Measurements from ENCODE around the gene PEX5. TPM values are rescaled to one million over a fixed set of nuclear protein-coding genes. Genes with fewer than 3 reads are reported as not detected.

The PEX5 gene
- total RNA-seq, 1 donor from 2014 or later: 31.2 TPM

DNA sequence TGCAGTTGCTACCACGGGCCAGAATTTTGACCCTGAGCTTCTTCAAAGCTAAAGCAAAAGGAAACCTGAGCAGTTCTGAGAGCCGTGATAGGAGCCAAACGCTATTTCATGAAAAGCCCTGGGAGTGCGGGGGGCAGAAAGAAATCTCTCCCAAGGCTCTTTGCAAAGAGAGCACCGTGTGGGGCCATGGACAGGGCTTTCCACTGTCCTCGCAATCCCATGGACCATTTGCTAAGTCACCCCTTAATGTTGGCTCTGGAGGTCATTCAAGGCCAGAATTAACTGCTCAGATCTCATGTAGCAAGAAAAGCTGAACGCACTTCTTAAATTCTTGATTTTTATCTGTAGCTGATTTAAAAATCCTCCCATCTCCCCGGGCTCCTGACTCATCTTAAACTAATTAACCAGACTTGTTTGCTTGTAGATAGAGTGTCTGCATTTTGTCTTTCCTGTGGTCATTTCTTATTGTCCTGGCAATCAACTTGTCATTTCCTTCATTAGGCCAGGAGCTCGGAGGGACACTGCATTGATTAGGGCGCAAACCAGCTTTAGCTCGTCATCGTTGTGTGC is 34.5 kb upstream of the PEX5 start:
- Histone ChIP-seq H3K9me3 (no peaks in the 10 kb centered on the region), H3K27me3 (no peaks in the 10 kb centered on the region), H3K4me1 (peaks cover 8% of the 10 kb centered on the region), H3K4me3 (no peak overlapping the region), H3K27ac (no peak overlapping the region), H3K36me3 (peaks cover 0 to 10% of the 10 kb centered on the region in 2 donors)
- intact Hi-C loops (cut with DNase I): no loop called here
- TF ChIP-seq, protein P1, sequence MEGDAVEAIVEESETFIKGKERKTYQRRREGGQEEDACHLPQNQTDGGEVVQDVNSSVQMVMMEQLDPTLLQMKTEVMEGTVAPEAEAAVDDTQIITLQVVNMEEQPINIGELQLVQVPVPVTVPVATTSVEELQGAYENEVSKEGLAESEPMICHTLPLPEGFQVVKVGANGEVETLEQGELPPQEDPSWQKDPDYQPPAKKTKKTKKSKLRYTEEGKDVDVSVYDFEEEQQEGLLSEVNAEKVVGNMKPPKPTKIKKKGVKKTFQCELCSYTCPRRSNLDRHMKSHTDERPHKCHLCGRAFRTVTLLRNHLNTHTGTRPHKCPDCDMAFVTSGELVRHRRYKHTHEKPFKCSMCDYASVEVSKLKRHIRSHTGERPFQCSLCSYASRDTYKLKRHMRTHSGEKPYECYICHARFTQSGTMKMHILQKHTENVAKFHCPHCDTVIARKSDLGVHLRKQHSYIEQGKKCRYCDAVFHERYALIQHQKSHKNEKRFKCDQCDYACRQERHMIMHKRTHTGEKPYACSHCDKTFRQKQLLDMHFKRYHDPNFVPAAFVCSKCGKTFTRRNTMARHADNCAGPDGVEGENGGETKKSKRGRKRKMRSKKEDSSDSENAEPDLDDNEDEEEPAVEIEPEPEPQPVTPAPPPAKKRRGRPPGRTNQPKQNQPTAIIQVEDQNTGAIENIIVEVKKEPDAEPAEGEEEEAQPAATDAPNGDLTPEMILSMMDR (IDR thresholded peaks at IDR 0.05): no peak
- no peak for TF ChIP-seq POLR2A (IDR thresholded peaks at IDR 0.05)
- TF ChIP-seq POLR2AphosphoS5 (IDR thresholded peaks at IDR 0.05; ENCODE audit: insufficient read depth in 1 of 2, low read depth in 1 of 2): no peak
- DNase-seq (ENCODE audit: extremely low spot score in 2 of 2): no peak

DNA sequence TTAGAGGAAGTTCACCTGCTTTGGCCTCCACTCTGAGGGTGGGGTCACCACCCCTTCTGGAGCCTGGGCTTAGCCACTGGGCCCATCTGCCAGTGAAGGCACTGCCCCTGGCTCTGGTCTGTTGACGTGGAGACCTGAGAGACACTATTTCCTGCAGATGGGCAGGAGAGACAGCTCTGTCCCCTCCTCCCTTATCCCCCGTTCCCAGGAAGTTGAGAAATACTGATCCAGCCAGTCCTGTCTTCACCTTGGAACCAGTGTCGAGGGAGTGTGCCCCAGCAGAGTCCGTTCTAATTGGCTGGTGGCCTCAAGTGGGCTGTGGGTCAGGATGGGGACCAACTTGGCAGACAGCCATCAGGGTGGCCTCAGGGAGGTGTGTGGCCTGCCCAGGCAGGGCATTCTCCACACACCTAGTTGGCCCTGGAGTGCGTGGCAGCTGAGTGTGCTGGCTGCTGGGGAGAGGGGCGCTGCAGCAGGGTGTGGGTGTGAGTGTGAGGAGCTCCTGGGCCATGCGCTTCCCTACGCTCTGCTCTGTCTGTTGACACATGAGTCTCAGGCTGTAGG is 33.9 kb upstream of the PEX5 start:
- no peak for DNase-seq (ENCODE audit: extremely low spot score in 2 of 2)
- H3K27me3 ChIP-seq: no peaks in the 10 kb centered on the region
- no peak overlapping the region for H3K27ac ChIP-seq
- H3K4me3 ChIP-seq: no peak overlapping the region
- H3K36me3 ChIP-seq: peaks cover 0 to 6% of the 10 kb centered on the region in 2 donors
- TF ChIP-seq, protein P1 (IDR thresholded peaks at IDR 0.05): no peak
- TF ChIP-seq POLR2AphosphoS5 (IDR thresholded peaks at IDR 0.05; ENCODE audit: insufficient read depth in 1 of 2, low read depth in 1 of 2) (no peak), POLR2A (IDR thresholded peaks at IDR 0.05) (no peak)
- H3K9me3 ChIP-seq: no peaks in the 10 kb centered on the region
- peaks cover 8% of the 10 kb centered on the region for H3K4me1 ChIP-seq
- intact Hi-C loops (cut with DNase I): no loop called here

DNA sequence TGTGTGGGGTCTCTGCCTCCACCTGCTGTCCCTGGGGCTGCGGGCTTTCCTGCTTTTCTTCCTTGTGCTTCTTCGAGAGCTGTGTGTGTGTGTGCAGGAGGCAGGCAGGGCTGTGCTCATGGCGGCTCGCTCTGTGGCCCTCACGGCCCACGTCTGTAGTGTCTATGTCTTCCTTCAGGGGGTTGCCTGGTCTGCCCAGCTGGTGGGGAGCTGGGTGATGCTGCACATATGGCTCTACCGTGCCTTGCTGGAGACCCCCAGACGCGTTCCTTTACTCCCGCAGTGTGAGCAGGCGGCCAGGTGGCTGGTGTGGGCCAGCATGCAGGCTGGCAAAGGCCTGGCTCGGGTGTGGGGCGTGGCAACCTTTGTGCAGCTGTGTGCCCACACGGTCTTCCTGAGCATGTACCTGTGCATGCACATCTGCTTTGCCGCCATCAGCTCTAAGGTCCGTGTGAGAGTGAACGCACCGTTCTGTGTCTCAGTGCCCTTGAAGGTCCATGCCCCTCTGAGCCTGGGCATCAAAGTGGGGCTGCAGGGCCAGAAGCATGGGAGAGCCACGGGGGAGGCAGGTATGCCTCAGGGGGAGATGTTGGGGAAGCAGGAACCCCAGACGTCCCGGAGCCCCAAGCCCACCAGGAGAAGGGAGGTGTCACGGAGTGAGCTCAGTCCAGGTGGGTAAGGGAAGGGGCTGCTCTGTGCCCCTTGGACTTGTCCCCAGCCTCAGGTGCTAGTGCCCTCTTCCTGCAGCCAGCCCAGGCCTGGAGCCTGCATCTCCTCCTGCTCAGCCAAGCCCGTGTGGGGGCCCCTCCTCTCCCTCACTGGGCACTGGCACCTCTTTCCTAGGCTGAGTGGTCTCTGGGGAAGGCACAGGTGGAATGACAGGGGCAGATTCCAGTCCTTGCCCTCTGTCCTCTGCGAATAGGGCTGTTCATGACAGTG is 33.0 kb upstream of the PEX5 start:
- Histone ChIP-seq H3K27ac (no peak overlapping the region), H3K4me1 (peaks cover 8% of the 10 kb centered on the region), H3K4me3 (no peak overlapping the region), H3K36me3 (no peaks in the 10 kb centered on the region), H3K9me3 (no peaks in the 10 kb centered on the region), H3K27me3 (no peaks in the 10 kb centered on the region)
- TF ChIP-seq POLR2AphosphoS5 (IDR thresholded peaks at IDR 0.05; ENCODE audit: insufficient read depth in 1 of 2, low read depth in 1 of 2) (no peak), POLR2A (IDR thresholded peaks at IDR 0.05) (no peak)
- TF ChIP-seq, protein P1 (IDR thresholded peaks at IDR 0.05): no peak
- DNase-seq (ENCODE audit: extremely low spot score in 2 of 2): no peak
- intact Hi-C loops (cut with DNase I): no loop called here

DNA sequence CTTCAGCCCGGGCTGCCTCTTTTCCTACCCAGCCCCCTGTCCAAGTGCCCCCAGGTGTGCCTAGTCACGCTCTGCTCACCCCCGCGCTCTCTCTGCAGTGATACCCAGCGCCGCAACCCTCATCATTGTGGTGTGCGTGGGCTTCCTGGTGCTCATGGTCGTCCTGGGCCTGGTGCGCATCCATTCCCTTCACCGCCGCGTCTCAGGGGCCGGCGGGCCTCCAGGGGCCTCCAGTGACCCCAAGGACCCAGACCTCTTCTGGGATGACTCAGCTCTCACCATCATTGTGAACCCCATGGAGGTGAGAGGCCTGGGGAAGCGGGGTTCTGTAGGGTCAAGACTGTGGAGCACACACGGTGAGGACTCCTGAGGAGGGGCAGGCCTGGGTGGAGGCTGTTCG is 32.1 kb upstream of the PEX5 start:
- peaks cover 8% of the 10 kb centered on the region for H3K4me1 ChIP-seq
- H3K27me3 ChIP-seq: no peaks in the 10 kb centered on the region
- TF ChIP-seq POLR2AphosphoS5 (IDR thresholded peaks at IDR 0.05; ENCODE audit: insufficient read depth in 1 of 2, low read depth in 1 of 2) (no peak), POLR2A (IDR thresholded peaks at IDR 0.05) (no peak)
- TF ChIP-seq, protein P1 (IDR thresholded peaks at IDR 0.05): no peak
- no peak overlapping the region for H3K4me3 ChIP-seq
- intact Hi-C loops (cut with DNase I): no loop called here
- no peaks in the 10 kb centered on the region for H3K36me3 ChIP-seq
- H3K9me3 ChIP-seq: no peaks in the 10 kb centered on the region
- DNase-seq (ENCODE audit: extremely low spot score in 2 of 2): no peak
- H3K27ac ChIP-seq: no peak overlapping the region

Measured in vagina (tissue), 2 donors.